ENCODE results near the gene NEURL1.

- TF ChIP-seq, protein P1, sequence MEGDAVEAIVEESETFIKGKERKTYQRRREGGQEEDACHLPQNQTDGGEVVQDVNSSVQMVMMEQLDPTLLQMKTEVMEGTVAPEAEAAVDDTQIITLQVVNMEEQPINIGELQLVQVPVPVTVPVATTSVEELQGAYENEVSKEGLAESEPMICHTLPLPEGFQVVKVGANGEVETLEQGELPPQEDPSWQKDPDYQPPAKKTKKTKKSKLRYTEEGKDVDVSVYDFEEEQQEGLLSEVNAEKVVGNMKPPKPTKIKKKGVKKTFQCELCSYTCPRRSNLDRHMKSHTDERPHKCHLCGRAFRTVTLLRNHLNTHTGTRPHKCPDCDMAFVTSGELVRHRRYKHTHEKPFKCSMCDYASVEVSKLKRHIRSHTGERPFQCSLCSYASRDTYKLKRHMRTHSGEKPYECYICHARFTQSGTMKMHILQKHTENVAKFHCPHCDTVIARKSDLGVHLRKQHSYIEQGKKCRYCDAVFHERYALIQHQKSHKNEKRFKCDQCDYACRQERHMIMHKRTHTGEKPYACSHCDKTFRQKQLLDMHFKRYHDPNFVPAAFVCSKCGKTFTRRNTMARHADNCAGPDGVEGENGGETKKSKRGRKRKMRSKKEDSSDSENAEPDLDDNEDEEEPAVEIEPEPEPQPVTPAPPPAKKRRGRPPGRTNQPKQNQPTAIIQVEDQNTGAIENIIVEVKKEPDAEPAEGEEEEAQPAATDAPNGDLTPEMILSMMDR (conservative IDR thresholded peaks at IDR 0.05) = no peak
- TF ChIP-seq ZFX (IDR thresholded peaks at IDR 0.05) = no peak
Measured at GRCh38 chr10:103590060-103590459, 96.6 kb downstream of the NEURL1 start.

All from C4-2B (cell line).